ENCODE results near the gene DYRK1A.

The DYRK1A gene

DNA sequence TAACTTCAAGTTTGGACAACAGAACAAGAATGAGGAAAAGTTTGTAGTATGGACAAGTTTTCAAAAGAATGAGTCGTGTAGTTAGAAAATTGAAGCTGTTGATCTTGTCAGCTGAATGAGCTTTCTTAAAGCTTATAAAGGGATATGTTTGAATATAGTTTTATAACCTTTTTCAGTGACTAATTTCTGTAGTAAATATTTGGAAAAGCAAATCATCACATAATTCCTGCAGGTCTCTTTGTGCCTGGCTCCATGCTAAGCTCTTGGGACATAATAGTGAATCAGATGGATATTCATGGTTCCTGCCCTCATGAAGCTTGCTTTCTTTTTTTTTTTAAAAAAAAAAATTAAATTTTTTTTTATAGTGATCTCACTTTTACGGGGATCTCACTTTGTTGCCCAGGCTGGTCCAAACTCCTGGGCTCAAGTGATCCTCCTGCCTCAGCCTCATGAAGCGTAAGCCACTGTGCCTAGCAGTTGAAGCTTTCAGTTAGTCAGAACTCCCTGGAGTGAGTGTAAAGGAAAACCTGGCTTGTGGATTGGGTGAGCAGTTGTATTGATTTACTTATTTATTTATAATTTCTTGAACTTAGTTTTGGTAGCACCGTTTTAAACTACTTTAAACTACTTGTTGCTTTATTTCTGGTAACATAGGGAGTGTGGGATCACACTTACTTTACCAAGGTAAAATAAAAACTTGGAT lies 15.5 kb downstream of the DYRK1A start:
- Histone ChIP-seq H3K27ac (ENCODE audit: low read length) (no peak overlapping the region), H3K9ac (ENCODE audit: low read length) (no peak overlapping the region), H2AFZ (ENCODE audit: low read length) (no peak overlapping the region), H3K4me3 (ENCODE audit: low read length) (no peak overlapping the region), H3K36me3 (replicated peaks; ENCODE audit: insufficient read depth, low read length) (no peaks in the 10 kb centered on the region), H3K27me3 (replicated peaks; ENCODE audit: insufficient read depth, low read length) (no peaks in the 10 kb centered on the region), H4K20me1 (ENCODE audit: insufficient read depth, low read length) (peaks cover 99% of the 10 kb centered on the region), H3K4me2 (ENCODE audit: low read depth, low read length) (no peak overlapping the region), H3K9me2 (replicated peaks; ENCODE audit: insufficient read depth, low read length) (no peaks in the 10 kb centered on the region), H3K4me1 (ENCODE audit: low read length) (no peaks in the 10 kb centered on the region), H3K9me3 (replicated peaks; ENCODE audit: insufficient read depth, low read length) (no peaks in the 10 kb centered on the region), H3K79me2 (ENCODE audit: low read length) (peaks cover 100% of the 10 kb centered on the region), H3F3A (ENCODE audit: insufficient read depth, low read length) (no peaks in the 10 kb centered on the region)
- TF ChIP-seq EZH2phosphoT487 (IDR thresholded peaks at IDR 0.05; ENCODE audit: low read length) = no peak
- DNase-seq = no peak

DNA sequence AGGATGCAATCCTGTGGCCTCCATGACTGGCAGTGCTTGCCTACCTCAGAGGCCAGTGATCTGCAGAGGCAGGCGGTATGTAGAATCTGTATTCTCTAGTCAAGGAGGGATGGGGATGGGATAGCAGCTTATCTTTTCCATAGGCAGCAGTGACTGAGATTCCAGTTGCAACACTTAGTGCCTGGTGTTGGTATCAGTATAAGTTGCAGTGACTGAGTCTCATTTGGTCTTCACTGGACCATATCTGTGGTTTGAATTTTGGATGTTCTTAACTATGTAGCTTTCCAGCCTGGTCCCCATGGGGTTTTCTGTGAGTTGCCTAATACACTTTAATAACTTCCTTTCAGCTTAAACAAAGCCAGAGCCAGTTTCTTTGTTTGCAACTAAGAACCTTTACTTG lies 16.5 kb downstream of the DYRK1A start:
- H3K36me3 ChIP-seq (replicated peaks; ENCODE audit: insufficient read depth, low read length) = no peaks in the 10 kb centered on the region
- H3K27me3 ChIP-seq (replicated peaks; ENCODE audit: insufficient read depth, low read length) = no peaks in the 10 kb centered on the region
- no peaks in the 10 kb centered on the region for H3K9me2 ChIP-seq (replicated peaks; ENCODE audit: insufficient read depth, low read length)
- H3F3A ChIP-seq (ENCODE audit: insufficient read depth, low read length) = no peaks in the 10 kb centered on the region
- no peaks in the 10 kb centered on the region for H3K4me1 ChIP-seq (ENCODE audit: low read length)
- no peak overlapping the region for H3K27ac ChIP-seq (ENCODE audit: low read length)
- no peak overlapping the region for H2AFZ ChIP-seq (ENCODE audit: low read length)
- no peak overlapping the region for H3K4me2 ChIP-seq (ENCODE audit: low read depth, low read length)
- no peak for DNase-seq
- no peak for TF ChIP-seq EZH2 (optimal IDR thresholded peaks at IDR 0.05; ENCODE audit: low read depth, low read length)
- TF ChIP-seq, protein P1, sequence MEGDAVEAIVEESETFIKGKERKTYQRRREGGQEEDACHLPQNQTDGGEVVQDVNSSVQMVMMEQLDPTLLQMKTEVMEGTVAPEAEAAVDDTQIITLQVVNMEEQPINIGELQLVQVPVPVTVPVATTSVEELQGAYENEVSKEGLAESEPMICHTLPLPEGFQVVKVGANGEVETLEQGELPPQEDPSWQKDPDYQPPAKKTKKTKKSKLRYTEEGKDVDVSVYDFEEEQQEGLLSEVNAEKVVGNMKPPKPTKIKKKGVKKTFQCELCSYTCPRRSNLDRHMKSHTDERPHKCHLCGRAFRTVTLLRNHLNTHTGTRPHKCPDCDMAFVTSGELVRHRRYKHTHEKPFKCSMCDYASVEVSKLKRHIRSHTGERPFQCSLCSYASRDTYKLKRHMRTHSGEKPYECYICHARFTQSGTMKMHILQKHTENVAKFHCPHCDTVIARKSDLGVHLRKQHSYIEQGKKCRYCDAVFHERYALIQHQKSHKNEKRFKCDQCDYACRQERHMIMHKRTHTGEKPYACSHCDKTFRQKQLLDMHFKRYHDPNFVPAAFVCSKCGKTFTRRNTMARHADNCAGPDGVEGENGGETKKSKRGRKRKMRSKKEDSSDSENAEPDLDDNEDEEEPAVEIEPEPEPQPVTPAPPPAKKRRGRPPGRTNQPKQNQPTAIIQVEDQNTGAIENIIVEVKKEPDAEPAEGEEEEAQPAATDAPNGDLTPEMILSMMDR (IDR thresholded peaks at IDR 0.05; ENCODE audit: low read length) = no peak
- TF ChIP-seq EZH2phosphoT487 (IDR thresholded peaks at IDR 0.05; ENCODE audit: low read length) = no peak
- H3K9ac ChIP-seq (ENCODE audit: low read length) = no peak overlapping the region
- H3K4me3 ChIP-seq (ENCODE audit: low read length) = no peak overlapping the region
- peaks cover 100% of the 10 kb centered on the region for H3K79me2 ChIP-seq (ENCODE audit: low read length)
- H3K9me3 ChIP-seq (replicated peaks; ENCODE audit: insufficient read depth, low read length) = no peaks in the 10 kb centered on the region
- H4K20me1 ChIP-seq (ENCODE audit: insufficient read depth, low read length) = peaks cover 99% of the 10 kb centered on the region

DNA sequence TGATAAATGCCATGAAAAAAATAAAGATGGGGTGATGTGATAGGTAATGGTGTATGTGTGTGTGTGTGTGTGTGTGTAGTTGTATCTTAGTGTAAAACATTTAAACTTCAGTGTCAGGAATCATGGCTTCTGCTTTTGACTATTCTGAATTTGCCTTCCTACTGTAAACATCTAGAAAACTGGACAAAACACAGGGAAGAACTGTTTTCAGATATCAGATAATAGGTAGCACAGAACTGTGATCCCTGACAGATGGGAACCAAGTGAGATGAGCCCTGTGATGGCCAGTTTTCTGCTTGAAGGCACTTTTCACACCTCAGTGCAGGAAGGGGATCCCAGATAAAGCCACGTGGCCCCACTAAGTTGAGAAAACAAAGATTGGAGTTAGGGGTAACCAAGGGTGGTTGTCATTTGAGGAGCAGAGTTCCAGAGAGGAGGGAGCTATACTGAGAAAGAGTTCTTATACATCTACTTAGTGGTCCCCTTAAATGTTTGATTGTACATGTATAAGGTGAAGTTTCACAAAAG lies 17.3 kb downstream of the DYRK1A start:
- no peaks in the 10 kb centered on the region for H3K36me3 ChIP-seq (replicated peaks; ENCODE audit: insufficient read depth, low read length)
- no peak overlapping the region for H3K4me2 ChIP-seq (ENCODE audit: low read depth, low read length)
- no peaks in the 10 kb centered on the region for H3K9me2 ChIP-seq (replicated peaks; ENCODE audit: insufficient read depth, low read length)
- no peaks in the 10 kb centered on the region for H3K9me3 ChIP-seq (replicated peaks; ENCODE audit: insufficient read depth, low read length)
- TF ChIP-seq, protein P1 (IDR thresholded peaks at IDR 0.05; ENCODE audit: low read length) = no peak
- TF ChIP-seq EZH2phosphoT487 (IDR thresholded peaks at IDR 0.05; ENCODE audit: low read length) (no peak), EZH2 (optimal IDR thresholded peaks at IDR 0.05; ENCODE audit: low read depth, low read length) (no peak)
- peaks cover 100% of the 10 kb centered on the region for H3K79me2 ChIP-seq (ENCODE audit: low read length)
- no peak overlapping the region for H3K4me3 ChIP-seq (ENCODE audit: low read length)
- peaks cover 95% of the 10 kb centered on the region for H4K20me1 ChIP-seq (ENCODE audit: insufficient read depth, low read length)
- DNase-seq = no peak
- H3K9ac ChIP-seq (ENCODE audit: low read length) = no peak overlapping the region
- H3K27me3 ChIP-seq (replicated peaks; ENCODE audit: insufficient read depth, low read length) = no peaks in the 10 kb centered on the region
- H3K4me1 ChIP-seq (ENCODE audit: low read length) = no peaks in the 10 kb centered on the region
- H3K27ac ChIP-seq (ENCODE audit: low read length) = no peak overlapping the region
- no peaks in the 10 kb centered on the region for H3F3A ChIP-seq (ENCODE audit: insufficient read depth, low read length)
- no peak overlapping the region for H2AFZ ChIP-seq (ENCODE audit: low read length)

DNA sequence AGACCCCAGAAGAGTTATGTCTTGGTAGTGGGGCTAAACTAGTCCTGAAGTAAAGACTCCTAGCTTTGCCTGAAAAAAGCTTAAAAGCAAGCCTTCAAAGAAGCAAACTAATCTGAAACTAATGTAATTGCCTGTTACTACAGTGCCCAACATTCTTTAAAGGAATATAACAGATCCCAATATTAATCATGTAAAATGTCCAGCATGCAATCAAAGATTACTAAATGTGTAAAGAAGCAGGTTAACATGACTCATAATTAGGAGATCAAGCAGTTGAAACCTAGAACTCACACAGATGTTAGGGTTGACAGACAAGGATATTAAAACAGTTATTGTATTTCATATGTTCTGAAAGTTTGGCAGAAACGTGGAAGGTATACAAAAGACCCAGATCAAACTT lies 17.8 kb downstream of the DYRK1A start:
- TF ChIP-seq EZH2phosphoT487 (IDR thresholded peaks at IDR 0.05; ENCODE audit: low read length) = no peak
- TF ChIP-seq, protein P1 (IDR thresholded peaks at IDR 0.05; ENCODE audit: low read length) = no peak
- TF ChIP-seq EZH2 (optimal IDR thresholded peaks at IDR 0.05; ENCODE audit: low read depth, low read length) = no peak
- Histone ChIP-seq H3K27me3 (replicated peaks; ENCODE audit: insufficient read depth, low read length) (no peaks in the 10 kb centered on the region), H3K9me2 (replicated peaks; ENCODE audit: insufficient read depth, low read length) (no peaks in the 10 kb centered on the region), H3K36me3 (replicated peaks; ENCODE audit: insufficient read depth, low read length) (no peaks in the 10 kb centered on the region), H4K20me1 (ENCODE audit: insufficient read depth, low read length) (peaks cover 93% of the 10 kb centered on the region), H3K4me3 (ENCODE audit: low read length) (no peak overlapping the region), H3K9ac (ENCODE audit: low read length) (no peak overlapping the region), H3K27ac (ENCODE audit: low read length) (no peak overlapping the region), H3K4me2 (ENCODE audit: low read depth, low read length) (no peak overlapping the region), H3K79me2 (ENCODE audit: low read length) (peaks cover 100% of the 10 kb centered on the region), H3K4me1 (ENCODE audit: low read length) (no peaks in the 10 kb centered on the region), H2AFZ (ENCODE audit: low read length) (no peak overlapping the region), H3F3A (ENCODE audit: insufficient read depth, low read length) (no peaks in the 10 kb centered on the region), H3K9me3 (replicated peaks; ENCODE audit: insufficient read depth, low read length) (no peaks in the 10 kb centered on the region)
- no peak for DNase-seq

Data from MM.1S (cell line).